Astrocyte (in vitro differentiated cells and primary cell): ENCODE results near the gene PREPL. TPM values are rescaled to one million over a fixed set of nuclear protein-coding genes. Genes with fewer than 3 reads are reported as not detected.

Experiments
- DNase-seq: peaks from one replicate; pipeline ENCODE4 v3.0.0-alpha.2; 2010; ENCODE audit warnings: low read depth
- FAIRE-seq: peaks from 2 replicates; lab custom pipeline; 2011; peaks lifted over from hg19 to GRCh38; lab: Jason Lieb, UNC
- H2AFZ ChIP-seq: 2 replicates; pipeline ENCODE4 v1.6.0; 2012; ENCODE audit warnings: low read depth, low read length, inconsistent platforms
- H3K27ac ChIP-seq: 2 replicates; pipeline ENCODE4 v1.5.1; 2011; ENCODE audit warnings: low read depth, low read length, inconsistent platforms
- H3K27me3 ChIP-seq: 2 replicates; pipeline ENCODE4 v1.6.0; 2011; ENCODE audit warnings: low read length, inconsistent platforms; ENCODE audit not compliant: insufficient read depth
- H3K36me3 ChIP-seq: 2 replicates; pipeline ENCODE4 v1.5.1; 2011; ENCODE audit warnings: low read length, inconsistent platforms; ENCODE audit not compliant: insufficient read depth
- H3K4me1 ChIP-seq: 2 replicates; pipeline ENCODE4 v1.5.1; 2011; ENCODE audit warnings: low read length, inconsistent platforms; ENCODE audit not compliant: insufficient read depth
- H3K4me2 ChIP-seq: 2 replicates; pipeline ENCODE4 v1.6.0; 2012; ENCODE audit warnings: low read length, inconsistent platforms
- H3K4me3 ChIP-seq: 2 replicates; pipeline ENCODE4 v1.5.1; 2011; ENCODE audit warnings: low read depth, mild to moderate bottlenecking, low read length, inconsistent platforms; ENCODE audit not compliant: insufficient read depth
- H3K79me2 ChIP-seq: 2 replicates; pipeline ENCODE4 v1.6.0; 2012; ENCODE audit warnings: mild to moderate bottlenecking, low read length, inconsistent platforms; ENCODE audit not compliant: insufficient read depth
- H3K9ac ChIP-seq: 2 replicates; pipeline ENCODE4 v1.6.0; 2012; ENCODE audit warnings: mild to moderate bottlenecking, low read length, inconsistent platforms
- H3K9me3 ChIP-seq: 2 replicates; pipeline ENCODE4 v1.5.1; 2012; ENCODE audit warnings: low read depth, mild to moderate bottlenecking, low read length, inconsistent platforms; ENCODE audit not compliant: insufficient read depth
- H4K20me1 ChIP-seq: 2 replicates; pipeline ENCODE4 v1.6.0; 2012; ENCODE audit warnings: low read length, inconsistent platforms; ENCODE audit not compliant: insufficient read depth
- H3K27ac Mint-ChIP-seq: one replicate; pipeline ENCODE4 v1.8.0; 2021; ENCODE audit warnings: mild to moderate bottlenecking, mixed read lengths; ENCODE audit not compliant: unreplicated experiment
- H3K27me3 Mint-ChIP-seq: one replicate; pipeline ENCODE4 v1.8.0; 2021; ENCODE audit warnings: low read depth, mixed read lengths; ENCODE audit not compliant: unreplicated experiment
- H3K36me3 Mint-ChIP-seq: one replicate; pipeline ENCODE4 v1.8.0; 2021; ENCODE audit warnings: low read depth, mixed read lengths; ENCODE audit not compliant: unreplicated experiment
- H3K4me1 Mint-ChIP-seq: one replicate; pipeline ENCODE4 v1.8.0; 2021; ENCODE audit warnings: low read depth, mixed read lengths; ENCODE audit not compliant: unreplicated experiment
- H3K4me3 Mint-ChIP-seq: one replicate; pipeline ENCODE4 v1.8.0; 2021; ENCODE audit warnings: mild to moderate bottlenecking, moderate library complexity, mixed read lengths; ENCODE audit not compliant: unreplicated experiment
- H3K9me3 Mint-ChIP-seq: one replicate; pipeline ENCODE4 v1.8.0; 2021; ENCODE audit warnings: mild to moderate bottlenecking, mixed read lengths; ENCODE audit not compliant: unreplicated experiment
- EZH2 ChIP-seq: IDR thresholded peaks from 2 replicates; pipeline ENCODE4 v1.6.1; 2012; ENCODE audit warnings: mild to moderate bottlenecking, low read length, inconsistent platforms; ENCODE audit not compliant: insufficient read depth
- total RNA-seq: library from RNA; stranded (reverse); gene quantifications from 2 replicates; pipeline ENCODE4 v1.2.1, GENCODE V29; 2021
- TF ChIP-seq, protein P1 (sequence below): IDR thresholded peaks from 2 replicates; pipeline ENCODE4 v1.5.1; 2011; ENCODE audit warnings: low read depth, mild to moderate bottlenecking, inconsistent platforms, low read length, moderate library complexity; ENCODE audit not compliant: insufficient read depth

PREPL gene
- total RNA-seq, 1 donor from 2014 or later = 50.6 TPM

DNA sequence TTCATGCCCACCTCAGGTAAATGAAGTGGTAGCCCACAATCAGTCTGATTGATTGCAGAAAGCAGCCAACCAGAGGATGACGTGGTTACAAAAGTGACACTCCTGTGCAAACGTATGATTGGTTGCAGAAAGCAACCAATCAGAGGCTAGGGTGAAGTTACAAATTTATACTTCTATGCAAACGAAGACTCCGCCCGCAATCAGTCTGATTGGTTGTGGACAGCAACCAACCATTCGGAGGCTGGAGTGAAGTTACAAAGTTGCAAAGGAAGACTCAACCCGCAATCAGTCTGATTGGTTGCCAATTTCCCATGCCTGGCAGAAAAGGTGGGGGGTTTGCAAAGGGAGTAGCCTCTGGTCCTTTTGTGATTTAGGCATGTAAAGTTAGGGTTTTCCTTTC lies 90.0 kb downstream of the PREPL start:
- Mint-ChIP-seq H3K27me3 (no peaks in the 10 kb centered on the region), H3K36me3 (no peaks in the 10 kb centered on the region), H3K27ac (no peak overlapping the region), H3K4me3 (no peak overlapping the region), H3K4me1 (peaks cover 18% of the 10 kb centered on the region), H3K9me3 (no peaks in the 10 kb centered on the region)
- Histone ChIP-seq H3K36me3 (no peaks in the 10 kb centered on the region), H3K79me2 (no peaks in the 10 kb centered on the region), H3K4me3 (no peak overlapping the region), H3K27me3 (no peaks in the 10 kb centered on the region), H3K9ac (no peak overlapping the region), H3K4me2 (no peak overlapping the region), H3K4me1 (peaks cover 16% of the 10 kb centered on the region), H4K20me1 (no peaks in the 10 kb centered on the region), H3K9me3 (no peaks in the 10 kb centered on the region), H3K27ac (no peak overlapping the region), H2AFZ (no peak overlapping the region)
- FAIRE-seq (no peak), DNase-seq (no peak)
- TF ChIP-seq, protein P1, sequence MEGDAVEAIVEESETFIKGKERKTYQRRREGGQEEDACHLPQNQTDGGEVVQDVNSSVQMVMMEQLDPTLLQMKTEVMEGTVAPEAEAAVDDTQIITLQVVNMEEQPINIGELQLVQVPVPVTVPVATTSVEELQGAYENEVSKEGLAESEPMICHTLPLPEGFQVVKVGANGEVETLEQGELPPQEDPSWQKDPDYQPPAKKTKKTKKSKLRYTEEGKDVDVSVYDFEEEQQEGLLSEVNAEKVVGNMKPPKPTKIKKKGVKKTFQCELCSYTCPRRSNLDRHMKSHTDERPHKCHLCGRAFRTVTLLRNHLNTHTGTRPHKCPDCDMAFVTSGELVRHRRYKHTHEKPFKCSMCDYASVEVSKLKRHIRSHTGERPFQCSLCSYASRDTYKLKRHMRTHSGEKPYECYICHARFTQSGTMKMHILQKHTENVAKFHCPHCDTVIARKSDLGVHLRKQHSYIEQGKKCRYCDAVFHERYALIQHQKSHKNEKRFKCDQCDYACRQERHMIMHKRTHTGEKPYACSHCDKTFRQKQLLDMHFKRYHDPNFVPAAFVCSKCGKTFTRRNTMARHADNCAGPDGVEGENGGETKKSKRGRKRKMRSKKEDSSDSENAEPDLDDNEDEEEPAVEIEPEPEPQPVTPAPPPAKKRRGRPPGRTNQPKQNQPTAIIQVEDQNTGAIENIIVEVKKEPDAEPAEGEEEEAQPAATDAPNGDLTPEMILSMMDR = no peak
- no peak for TF ChIP-seq EZH2

DNA sequence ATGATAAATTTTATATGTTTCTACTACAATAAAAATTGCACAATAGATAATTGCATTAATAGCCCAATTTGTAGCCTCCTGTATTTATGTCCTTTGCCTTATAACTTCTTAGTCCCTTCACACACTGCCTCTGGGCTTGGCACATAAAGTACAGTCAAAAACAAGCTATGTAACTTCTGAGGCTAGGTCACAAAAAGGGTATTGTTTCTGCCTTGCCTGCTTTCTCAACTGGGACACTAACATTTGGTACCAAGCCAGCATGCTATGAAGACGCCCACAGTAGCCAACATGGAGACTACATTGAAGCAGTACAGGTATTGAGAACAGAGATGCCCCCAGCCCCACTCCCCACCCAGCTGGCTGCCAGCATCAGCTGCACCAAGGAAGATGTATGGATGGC lies 91.5 kb downstream of the PREPL start:
- Histone ChIP-seq H3K79me2 (no peaks in the 10 kb centered on the region), H2AFZ (no peak overlapping the region), H4K20me1 (no peaks in the 10 kb centered on the region), H3K27ac (no peak overlapping the region), H3K27me3 (no peaks in the 10 kb centered on the region), H3K4me3 (no peak overlapping the region), H3K36me3 (no peaks in the 10 kb centered on the region), H3K9me3 (no peaks in the 10 kb centered on the region), H3K9ac (no peak overlapping the region), H3K4me1 (peaks cover 16% of the 10 kb centered on the region), H3K4me2 (no peak overlapping the region)
- no peak overlapping the region for H3K27ac Mint-ChIP-seq
- no peak for TF ChIP-seq EZH2
- no peaks in the 10 kb centered on the region for H3K9me3 Mint-ChIP-seq
- H3K36me3 Mint-ChIP-seq = no peaks in the 10 kb centered on the region
- H3K4me1 Mint-ChIP-seq = peaks cover 15% of the 10 kb centered on the region
- H3K27me3 Mint-ChIP-seq = no peaks in the 10 kb centered on the region
- no peak overlapping the region for H3K4me3 Mint-ChIP-seq
- DNase-seq (no peak), FAIRE-seq (no peak)

DNA sequence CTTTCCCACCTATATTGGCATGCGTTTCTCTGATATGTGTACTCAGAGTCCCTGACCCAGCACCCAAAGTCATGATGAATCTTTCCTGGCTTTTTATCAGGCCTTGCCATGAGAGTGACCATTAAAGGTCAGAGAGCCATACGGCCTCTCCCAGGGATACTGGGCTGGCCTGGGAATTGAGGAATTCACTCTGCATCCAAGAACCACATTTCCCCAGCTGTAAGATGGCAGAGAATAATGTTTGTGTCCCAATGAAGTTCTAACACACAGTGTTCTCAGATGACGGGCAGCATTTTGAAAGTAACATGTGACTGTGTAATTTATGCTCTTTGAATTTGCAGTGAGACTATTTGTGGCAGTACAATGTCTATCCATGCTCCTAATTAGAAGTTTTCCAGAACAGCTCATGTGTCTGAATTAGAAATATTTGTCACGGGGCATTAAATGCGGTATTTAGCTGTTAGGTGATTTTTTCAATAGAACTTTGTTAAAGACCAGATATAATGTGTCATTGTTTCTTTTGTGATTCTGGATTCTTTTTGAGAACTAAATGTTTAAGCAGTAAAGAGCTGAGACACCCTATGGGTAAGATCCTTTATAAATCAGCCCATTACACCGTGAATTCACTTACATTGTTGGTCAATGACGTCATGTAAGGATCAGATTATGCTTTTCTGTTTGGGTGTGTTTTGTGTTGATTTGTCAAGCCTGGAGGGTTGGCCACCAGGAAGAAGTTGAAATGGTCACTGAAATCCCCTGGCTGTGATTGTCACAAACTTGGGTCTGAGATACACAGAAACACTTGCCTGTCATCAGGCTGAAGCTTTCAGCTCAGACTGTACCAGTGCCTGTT lies 93.3 kb downstream of the PREPL start:
- no peaks in the 10 kb centered on the region for H3K27me3 Mint-ChIP-seq
- peak overlapping the region; percentile 24 for H3K4me3 Mint-ChIP-seq
- H3K4me1 Mint-ChIP-seq = peaks cover 15% of the 10 kb centered on the region
- Histone ChIP-seq H3K9ac (peak overlapping the region; percentile 38), H3K4me1 (peaks cover 16% of the 10 kb centered on the region), H3K27me3 (no peaks in the 10 kb centered on the region), H3K4me3 (peak overlapping the region; percentile 11), H3K4me2 (peak overlapping the region; percentile 72), H3K79me2 (no peaks in the 10 kb centered on the region), H4K20me1 (no peaks in the 10 kb centered on the region), H3K27ac (peak overlapping the region; percentile 67), H2AFZ (peak overlapping the region; percentile 19), H3K9me3 (no peaks in the 10 kb centered on the region), H3K36me3 (no peaks in the 10 kb centered on the region)
- H3K27ac Mint-ChIP-seq = peak overlapping the region; percentile 92
- DNase-seq = peak; percentile 79
- no peaks in the 10 kb centered on the region for H3K9me3 Mint-ChIP-seq
- FAIRE-seq = peak; percentile 73
- no peaks in the 10 kb centered on the region for H3K36me3 Mint-ChIP-seq
- TF ChIP-seq EZH2 = no peak
- TF ChIP-seq, protein P1 = no peak

Other genes with a start within 250 kb of the PREPL start
- gene PPM1B, start 192.6 kb downstream of the PREPL start, total RNA-seq = 39.3 and 39.4 TPM in 2 replicates
- gene SLC3A1, start 86.0 kb downstream of the PREPL start, total RNA-seq = 0.20 TPM in 1 of 2 replicates, not detected in the other
- gene CAMKMT, start 453 bp upstream of the PREPL start, total RNA-seq = 8.9 and 9.3 TPM in 2 replicates